SK-N-SH treated with all-trans-retinoic acid at 6 μM for 48 hours (cell line): Measurements from ENCODE around the gene BCAT1.

Source experiments
- TF ChIP-seq, protein P1 (sequence below): fragments of 250-450 bp; sonication (Bioruptor Pico); IDR thresholded peaks from 2 replicates; pipeline ENCODE4 v1.8.0; 2020; ENCODE audit warnings: mild to moderate bottlenecking, moderate library complexity, borderline replicate concordance
- TF ChIP-seq, protein P2 (sequence below): fragments of 250-450 bp; sonication (Bioruptor Pico); IDR thresholded peaks from 2 replicates; pipeline ENCODE4 v1.5.1; 2020; ENCODE audit warnings: low read depth, mild to moderate bottlenecking, moderate library complexity

DNA sequence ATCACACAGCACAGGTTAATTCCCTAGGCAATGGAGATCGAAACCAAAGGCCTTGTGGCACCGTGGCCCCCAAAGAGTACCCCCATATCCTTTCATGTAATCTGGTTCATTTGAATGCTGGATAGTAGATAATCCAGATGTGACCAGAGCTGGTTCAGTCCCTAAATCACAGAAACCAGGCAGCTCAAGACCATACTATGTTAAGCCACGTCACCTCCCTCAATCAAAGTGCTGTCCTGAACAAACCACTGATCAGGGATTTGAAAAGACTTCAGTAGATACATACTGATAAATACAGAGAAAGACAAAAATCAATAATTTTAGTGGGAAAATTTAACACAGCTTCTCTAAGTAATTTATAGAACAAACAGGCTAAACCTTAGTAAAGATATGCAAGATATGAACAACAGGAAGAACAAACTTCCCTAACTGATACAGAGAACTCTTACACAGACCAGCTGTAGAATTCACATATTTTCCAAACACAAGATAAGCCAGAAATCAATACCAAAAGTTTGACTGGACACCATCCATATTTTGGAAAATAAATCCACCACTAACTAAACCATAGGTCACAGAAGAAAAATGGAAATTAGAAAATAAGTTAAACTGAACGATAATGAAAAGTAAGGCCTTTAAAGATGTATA is 67.1 kb downstream of the BCAT1 start:
- TF ChIP-seq, protein P1, sequence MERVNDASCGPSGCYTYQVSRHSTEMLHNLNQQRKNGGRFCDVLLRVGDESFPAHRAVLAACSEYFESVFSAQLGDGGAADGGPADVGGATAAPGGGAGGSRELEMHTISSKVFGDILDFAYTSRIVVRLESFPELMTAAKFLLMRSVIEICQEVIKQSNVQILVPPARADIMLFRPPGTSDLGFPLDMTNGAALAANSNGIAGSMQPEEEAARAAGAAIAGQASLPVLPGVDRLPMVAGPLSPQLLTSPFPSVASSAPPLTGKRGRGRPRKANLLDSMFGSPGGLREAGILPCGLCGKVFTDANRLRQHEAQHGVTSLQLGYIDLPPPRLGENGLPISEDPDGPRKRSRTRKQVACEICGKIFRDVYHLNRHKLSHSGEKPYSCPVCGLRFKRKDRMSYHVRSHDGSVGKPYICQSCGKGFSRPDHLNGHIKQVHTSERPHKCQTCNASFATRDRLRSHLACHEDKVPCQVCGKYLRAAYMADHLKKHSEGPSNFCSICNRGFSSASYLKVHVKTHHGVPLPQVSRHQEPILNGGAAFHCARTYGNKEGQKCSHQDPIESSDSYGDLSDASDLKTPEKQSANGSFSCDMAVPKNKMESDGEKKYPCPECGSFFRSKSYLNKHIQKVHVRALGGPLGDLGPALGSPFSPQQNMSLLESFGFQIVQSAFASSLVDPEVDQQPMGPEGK: no peak
- TF ChIP-seq, protein P2, sequence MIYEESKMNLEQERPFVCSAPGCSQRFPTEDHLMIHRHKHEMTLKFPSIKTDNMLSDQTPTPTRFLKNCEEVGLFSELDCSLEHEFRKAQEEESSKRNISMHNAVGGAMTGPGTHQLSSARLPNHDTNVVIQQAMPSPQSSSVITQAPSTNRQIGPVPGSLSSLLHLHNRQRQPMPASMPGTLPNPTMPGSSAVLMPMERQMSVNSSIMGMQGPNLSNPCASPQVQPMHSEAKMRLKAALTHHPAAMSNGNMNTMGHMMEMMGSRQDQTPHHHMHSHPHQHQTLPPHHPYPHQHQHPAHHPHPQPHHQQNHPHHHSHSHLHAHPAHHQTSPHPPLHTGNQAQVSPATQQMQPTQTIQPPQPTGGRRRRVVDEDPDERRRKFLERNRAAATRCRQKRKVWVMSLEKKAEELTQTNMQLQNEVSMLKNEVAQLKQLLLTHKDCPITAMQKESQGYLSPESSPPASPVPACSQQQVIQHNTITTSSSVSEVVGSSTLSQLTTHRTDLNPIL (CRISPR knock-in tag): no peak
